Mammary epithelial cell (primary cell): ENCODE data around the gene AGMAT.

Experiments used
- EZH2 ChIP-seq: IDR thresholded peaks from 2 replicates; pipeline ENCODE4 v1.6.1; 2012; ENCODE audit warnings: low read length, inconsistent platforms, borderline replicate concordance
- TF ChIP-seq, protein P1 (sequence below), 2 donors: IDR thresholded peaks in 1 of 2; conservative IDR thresholded peaks in 1 of 2; 2 replicates each; pipeline ENCODE4 v1.5.1; 2011 to 2012; ENCODE audit warnings: inconsistent platforms in 2 of 2, low read length in 2 of 2, mild to moderate bottlenecking in 2 of 2, control low read depth in 1 of 2, low read depth in 1 of 2; ENCODE audit not compliant: insufficient read depth in 1 of 2; ENCODE audit errors: extremely low read depth in 1 of 2

DNA sequence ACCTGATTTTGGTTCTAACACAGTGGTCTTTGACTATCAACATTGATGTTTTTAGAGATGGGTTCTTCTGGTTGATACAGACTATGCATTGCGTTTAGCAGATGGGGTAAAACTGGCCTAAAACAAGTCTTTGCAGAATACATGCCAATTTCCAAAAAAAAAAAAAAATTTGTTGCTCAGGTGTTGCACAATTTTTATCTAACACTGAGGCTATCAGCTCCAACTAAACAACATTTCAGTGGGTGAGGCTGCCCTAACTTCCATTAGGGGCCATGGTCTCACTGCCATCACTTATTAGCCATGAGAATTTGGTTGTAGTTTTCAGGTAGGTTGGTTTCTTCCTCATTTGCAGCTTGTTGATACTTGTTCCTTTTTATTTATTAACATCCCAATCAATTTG lies 14.0 kb downstream of the AGMAT start:
- TF ChIP-seq, protein P1, sequence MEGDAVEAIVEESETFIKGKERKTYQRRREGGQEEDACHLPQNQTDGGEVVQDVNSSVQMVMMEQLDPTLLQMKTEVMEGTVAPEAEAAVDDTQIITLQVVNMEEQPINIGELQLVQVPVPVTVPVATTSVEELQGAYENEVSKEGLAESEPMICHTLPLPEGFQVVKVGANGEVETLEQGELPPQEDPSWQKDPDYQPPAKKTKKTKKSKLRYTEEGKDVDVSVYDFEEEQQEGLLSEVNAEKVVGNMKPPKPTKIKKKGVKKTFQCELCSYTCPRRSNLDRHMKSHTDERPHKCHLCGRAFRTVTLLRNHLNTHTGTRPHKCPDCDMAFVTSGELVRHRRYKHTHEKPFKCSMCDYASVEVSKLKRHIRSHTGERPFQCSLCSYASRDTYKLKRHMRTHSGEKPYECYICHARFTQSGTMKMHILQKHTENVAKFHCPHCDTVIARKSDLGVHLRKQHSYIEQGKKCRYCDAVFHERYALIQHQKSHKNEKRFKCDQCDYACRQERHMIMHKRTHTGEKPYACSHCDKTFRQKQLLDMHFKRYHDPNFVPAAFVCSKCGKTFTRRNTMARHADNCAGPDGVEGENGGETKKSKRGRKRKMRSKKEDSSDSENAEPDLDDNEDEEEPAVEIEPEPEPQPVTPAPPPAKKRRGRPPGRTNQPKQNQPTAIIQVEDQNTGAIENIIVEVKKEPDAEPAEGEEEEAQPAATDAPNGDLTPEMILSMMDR (conservative IDR thresholded peaks at IDR 0.05 in 1 of 2, IDR thresholded peaks at IDR 0.05 in 1 of 2; ENCODE audit: extremely low read depth in 1 of 2, insufficient read depth in 1 of 2, low read depth in 1 of 2, low read length in 2 of 2), result no peak
- no peak for TF ChIP-seq EZH2
